NB4 (cell line): ENCODE data around the gene CDH26.

Source experiments
- CTCF ChIP-seq: IDR thresholded peaks from one replicate; pipeline ENCODE4 v1.5.1; 2012; ENCODE audit warnings: low read depth, low read length
- POLR2A ChIP-seq: IDR thresholded peaks from 2 replicates; pipeline ENCODE4 v1.6.1; 2011; ENCODE audit warnings: mild to moderate bottlenecking; ENCODE audit not compliant: insufficient read length; ENCODE audit errors: extremely low read depth

- TF ChIP-seq POLR2A = no peak
- no peak for TF ChIP-seq CTCF
Observed at GRCh38 chr20:60053818-60054190, 95.6 kb downstream of the CDH26 start.
